Fibroblast of mammary gland (primary cell): ENCODE results near the gene C1orf159.
A peak's percentile ranks its signal among the peaks of the same experiment; 100 is the strongest.
"Not testable (repeated sequence)": the region's sequence is repeated elsewhere in the genome, so short reads cannot be mapped to it uniquely, and the experiment has no call there.

Source experiments
- DNase-seq: peaks from one replicate; pipeline ENCODE4 v3.0.0-alpha.2; 2010; ENCODE audit warnings: low read depth
- H3K4me3 ChIP-seq: 2 replicates; pipeline ENCODE4 v1.5.1; 2011; ENCODE audit warnings: low read depth, mild to moderate bottlenecking, low read length, moderate library complexity; ENCODE audit not compliant: control insufficient read depth
- CTCF ChIP-seq: conservative IDR thresholded peaks from 2 replicates; pipeline ENCODE4 v1.5.1; 2011; ENCODE audit warnings: low read depth, low read length, inconsistent platforms; ENCODE audit not compliant: control insufficient read depth, insufficient read depth

Gene C1orf159

GRCh38 chr1:1156140-1157032, 40.5 kb upstream of the C1orf159 start:
- no peak for TF ChIP-seq CTCF
- DNase-seq: no peak
- H3K4me3 ChIP-seq: no peak overlapping the region

GRCh38 chr1:1155258-1155657, 39.4 kb upstream of the C1orf159 start:
- TF ChIP-seq CTCF: no peak
- H3K4me3 ChIP-seq: no peak overlapping the region
- no peak for DNase-seq

- no peak for TF ChIP-seq CTCF
- H3K4me3 ChIP-seq: no peak overlapping the region
- peak; percentile 25 for DNase-seq
Measured at GRCh38 chr1:1153874-1154273, 38.0 kb upstream of the C1orf159 start.

GRCh38 chr1:1153215-1153614, 37.3 kb upstream of the C1orf159 start:
- not testable (repeated sequence) for H3K4me3 ChIP-seq, DNase-seq

- not testable (repeated sequence) for H3K4me3 ChIP-seq, DNase-seq
Measured at GRCh38 chr1:1152431-1152830, 36.5 kb upstream of the C1orf159 start.

- no peak for TF ChIP-seq CTCF
- DNase-seq: no peak
- H3K4me3 ChIP-seq: no peak overlapping the region
Measured at GRCh38 chr1:1151306-1151705, 35.4 kb upstream of the C1orf159 start.

GRCh38 chr1:1150100-1150499, 34.2 kb upstream of the C1orf159 start:
- TF ChIP-seq CTCF: no peak
- no peak overlapping the region for H3K4me3 ChIP-seq
- no peak for DNase-seq

- no peak overlapping the region for H3K4me3 ChIP-seq
- TF ChIP-seq CTCF: no peak
- no peak for DNase-seq
Measured at GRCh38 chr1:1149416-1149815, 33.5 kb upstream of the C1orf159 start.
